HepG2 (cell line): ENCODE measurements around the gene KLHL28. TPM values are rescaled to one million over a fixed set of nuclear protein-coding genes. Genes with fewer than 3 reads are reported as not detected.

Experiments
- CSRNP1 ChIP-seq: sonication (generic); formaldehyde crosslinking; IDR thresholded peaks from 2 replicates; pipeline ENCODE4 v1.8.1; 2023; ENCODE audit warnings: mild to moderate bottlenecking, missing genetic modification reagents
- ZHX2 ChIP-seq, 2 experiments: sonication (generic) in 1 of 2; formaldehyde crosslinking in 1 of 2; IDR thresholded peaks; 2 replicates each; pipeline versions ENCODE4 v1.6.1 to v1.9.0; 2014 to 2022; ENCODE audit warnings: antibody characterized with exemption in 1 of 2, borderline replicate concordance in 1 of 2, inconsistent platforms in 1 of 2, low read depth in 1 of 2, missing genetic modification reagents in 1 of 2
- polyA plus RNA-seq, 8 experiments: library from polyadenylated mRNA; depleted of rRNA in 3 of 8; stranded (reverse) in 7 of 8; unstranded in 1 of 8; fragments of >200 nt; fragmentation: Illumina TruSeq in 4 of 8; extraction: Trizol in 4 of 8; gene quantifications; 2 replicates each; pipeline versions ENCODE4 v1.2.1 to v1.2.3, GENCODE V29; 2011 to 2016; ENCODE audit warnings: low read depth in 4 of 8, missing spikeins in 1 of 8, mixed read lengths in 1 of 8; ENCODE audit not compliant: insufficient read depth in 1 of 8
- total RNA-seq, 5 experiments: library from RNA; depleted of rRNA; stranded (reverse); fragments of >200 nt; fragmentation: Illumina TruSeq; extraction: Trizol; gene quantifications; 2 replicates each; pipeline ENCODE4 v1.2.3, GENCODE V29; 2016; ENCODE audit warnings: low read depth in 1 of 5

The KLHL28 gene
- total and polyA plus RNA-seq, 2 of the 13 experiments (the other 11 are each of a cell fraction or from before 2014, with no cell fraction given): 3.4 to 6.6 TPM

GRCh38 chr14:44962334-44963043, 742 bp upstream of the KLHL28 start (continued):
- no peak for TF ChIP-seq ZHX2 (IDR thresholded peaks at IDR 0.05; ENCODE audit: low read depth)
- TF ChIP-seq ZHX2 (CRISPR knock-in tag; IDR thresholded peaks at IDR 0.05; ENCODE audit: borderline replicate concordance): 0 out of 2 replicates have a peak, but pooled peaks have one; percentile 51
- TF ChIP-seq CSRNP1 (CRISPR knock-in tag): peak; percentile 35; the same call in 1 of the 2 replicates
